Measurements from ENCODE around the gene ALLC.

Gene ALLC

GRCh38 chr2:3704692-3705091 is 46.7 kb downstream of the ALLC start:
- DNase-seq (ENCODE audit: low spot score), result no peak
- no peak for TF ChIP-seq CTCF (IDR thresholded peaks at IDR 0.05; ENCODE audit: extremely low read depth, missing control alignments)

DNA sequence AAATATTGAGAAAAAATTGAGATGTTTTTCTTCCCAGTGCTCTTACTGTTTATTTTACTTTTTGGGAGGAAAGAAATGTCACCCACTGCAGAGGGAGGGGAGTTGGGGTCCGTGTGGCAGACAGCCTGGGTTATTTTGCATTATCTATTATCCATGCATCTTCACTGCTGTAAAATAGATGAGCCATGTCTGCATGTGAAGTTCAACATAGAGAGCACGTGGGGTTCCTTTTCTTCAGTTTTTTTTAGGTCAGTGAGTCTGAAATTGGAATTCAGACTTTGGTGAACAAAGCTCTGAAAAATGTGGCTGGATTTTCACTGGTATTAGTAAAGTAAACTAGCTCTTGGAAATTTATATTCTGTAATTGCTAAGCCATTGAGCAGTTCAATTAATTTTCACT is 47.8 kb downstream of the ALLC start:
- TF ChIP-seq CTCF (IDR thresholded peaks at IDR 0.05; ENCODE audit: extremely low read depth, missing control alignments), result no peak
- no peak for DNase-seq (ENCODE audit: low spot score)

- no peak for DNase-seq (ENCODE audit: low spot score)
- TF ChIP-seq CTCF (IDR thresholded peaks at IDR 0.05; ENCODE audit: extremely low read depth, missing control alignments), result no peak
Measured at GRCh38 chr2:3706892-3707291, 48.9 kb downstream of the ALLC start.

DNA sequence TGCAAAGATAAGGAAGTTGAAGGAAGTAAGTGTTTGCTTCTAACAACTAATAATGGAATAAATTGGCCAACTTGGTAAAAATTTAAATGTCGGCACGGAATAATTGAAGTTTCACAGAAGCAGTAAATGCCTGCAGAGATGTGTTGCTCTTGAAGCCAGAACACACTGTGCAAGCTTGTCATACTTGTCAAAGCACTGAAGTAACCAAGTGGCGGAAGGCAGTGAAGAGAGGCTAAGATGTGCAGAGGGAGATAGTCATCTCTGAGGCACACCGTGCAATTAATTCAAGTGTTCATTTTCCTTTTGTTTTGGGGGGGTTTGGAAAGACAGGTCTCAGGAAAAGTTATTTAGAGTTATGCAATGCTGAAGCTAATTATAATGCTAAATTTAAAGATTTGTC is 50.6 kb downstream of the ALLC start:
- no peak for DNase-seq (ENCODE audit: low spot score)

DNA sequence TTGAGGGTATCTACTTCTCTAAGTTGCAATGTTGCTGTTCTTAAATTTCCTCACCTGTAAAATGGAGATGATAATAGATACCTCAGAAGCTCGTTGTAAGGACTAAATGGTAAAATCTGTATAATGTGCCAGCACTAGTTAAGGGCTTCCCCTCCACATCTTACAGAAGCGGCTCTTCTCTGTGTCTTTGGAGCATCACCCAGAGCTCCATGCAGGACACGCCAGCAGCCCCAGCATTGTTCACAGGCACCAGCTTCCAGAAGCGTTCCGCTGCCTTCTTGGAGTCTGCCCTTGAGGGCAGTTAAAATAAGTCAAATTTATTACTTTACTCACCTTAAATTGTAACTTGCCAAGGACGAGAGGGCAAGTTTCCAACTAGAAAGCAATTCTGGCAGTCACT is 51.2 kb downstream of the ALLC start:
- no peak for DNase-seq (ENCODE audit: low spot score)
- no peak for TF ChIP-seq CTCF (IDR thresholded peaks at IDR 0.05; ENCODE audit: extremely low read depth, missing control alignments)

More for the DNA sequence above, 50.6 kb downstream of the ALLC start:
- no peak for TF ChIP-seq CTCF (IDR thresholded peaks at IDR 0.05; ENCODE audit: extremely low read depth, missing control alignments)

GRCh38 chr2:3712424-3712823 is 54.4 kb downstream of the ALLC start:
- TF ChIP-seq CTCF (IDR thresholded peaks at IDR 0.05; ENCODE audit: extremely low read depth, missing control alignments), result no peak
- DNase-seq (ENCODE audit: low spot score), result no peak

GRCh38 chr2:3712831-3713503 is 55.0 kb downstream of the ALLC start:
- no peak for DNase-seq (ENCODE audit: low spot score)
- TF ChIP-seq CTCF (IDR thresholded peaks at IDR 0.05; ENCODE audit: extremely low read depth, missing control alignments), result no peak

Measured in GM20000 (cell line).